ENCODE results near the gene PEX3. TPM values are rescaled to one million over a fixed set of nuclear protein-coding genes. Genes with fewer than 3 reads are reported as not detected.
A peak's percentile ranks its signal among the peaks of the same experiment; 100 is the strongest.

The PEX3 gene
- total and polyA plus RNA-seq, 2 experiments from 2014 or later: 13.8 to 19.4 TPM

DNA sequence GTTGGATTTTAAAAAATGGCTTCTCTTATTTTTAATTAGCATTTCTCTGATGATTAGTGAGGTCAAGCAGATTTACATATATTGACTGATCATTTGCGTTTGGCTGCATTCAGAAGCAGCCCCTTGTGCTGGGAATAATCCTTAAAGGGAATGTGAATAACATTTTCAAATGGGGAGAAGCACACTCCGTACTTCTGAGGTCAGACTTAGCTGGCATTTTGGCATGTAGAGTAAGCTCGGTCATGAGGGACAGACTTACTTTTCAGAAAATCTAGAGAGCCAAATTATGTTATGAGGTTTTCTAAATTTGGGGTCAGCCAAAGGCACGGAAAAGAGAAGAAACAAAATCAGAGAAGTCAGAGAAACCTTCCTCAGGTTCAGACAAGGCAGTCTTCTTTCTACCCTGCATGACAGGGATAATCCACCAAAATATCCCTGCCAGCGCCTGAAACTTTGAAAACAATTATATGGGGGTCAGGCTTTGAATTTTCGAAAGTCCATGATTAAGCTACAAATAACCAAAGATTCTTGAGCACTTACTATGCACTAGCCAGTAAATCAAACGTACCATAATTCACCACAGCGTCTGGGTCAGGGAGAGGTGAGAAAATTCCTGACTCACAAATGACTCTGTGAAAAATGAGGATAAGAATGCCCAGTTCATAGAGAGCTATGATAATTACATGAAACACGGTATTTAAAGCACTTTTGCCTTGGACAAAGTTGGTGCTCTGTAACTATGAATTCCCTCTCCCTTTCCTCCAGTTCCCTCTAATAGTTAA lies 45.0 kb upstream of the PEX3 start:
- DNase-seq (ENCODE audit: low spot score) (no peak), ATAC-seq (no peak)
- H3K4me1 Mint-ChIP-seq: peaks cover 25% of the 10 kb centered on the region; the same call in 2 of the 3 replicates
- no peaks in the 10 kb centered on the region for H3K36me3 ChIP-seq (ENCODE audit: insufficient read depth)
- H3K9me3 Mint-ChIP-seq: no peaks in the 10 kb centered on the region
- peak overlapping the region; percentile 56; the same call in 1 of the 2 replicates for H2AFZ ChIP-seq
- no peak overlapping the region for H3K4me3 ChIP-seq
- peaks cover 28% of the 10 kb centered on the region for H3K4me1 ChIP-seq (ENCODE audit: insufficient read depth)
- H3K4me3 Mint-ChIP-seq: no peak overlapping the region
- H3K27ac ChIP-seq (ENCODE audit: low read depth): no peak overlapping the region
- H4K20me1 ChIP-seq (replicated peaks; ENCODE audit: insufficient read depth): no peaks in the 10 kb centered on the region
- TF ChIP-seq ZNF462 (CRISPR knock-in tag; IDR thresholded peaks at IDR 0.05): no peak
- TF ChIP-seq, protein P1, sequence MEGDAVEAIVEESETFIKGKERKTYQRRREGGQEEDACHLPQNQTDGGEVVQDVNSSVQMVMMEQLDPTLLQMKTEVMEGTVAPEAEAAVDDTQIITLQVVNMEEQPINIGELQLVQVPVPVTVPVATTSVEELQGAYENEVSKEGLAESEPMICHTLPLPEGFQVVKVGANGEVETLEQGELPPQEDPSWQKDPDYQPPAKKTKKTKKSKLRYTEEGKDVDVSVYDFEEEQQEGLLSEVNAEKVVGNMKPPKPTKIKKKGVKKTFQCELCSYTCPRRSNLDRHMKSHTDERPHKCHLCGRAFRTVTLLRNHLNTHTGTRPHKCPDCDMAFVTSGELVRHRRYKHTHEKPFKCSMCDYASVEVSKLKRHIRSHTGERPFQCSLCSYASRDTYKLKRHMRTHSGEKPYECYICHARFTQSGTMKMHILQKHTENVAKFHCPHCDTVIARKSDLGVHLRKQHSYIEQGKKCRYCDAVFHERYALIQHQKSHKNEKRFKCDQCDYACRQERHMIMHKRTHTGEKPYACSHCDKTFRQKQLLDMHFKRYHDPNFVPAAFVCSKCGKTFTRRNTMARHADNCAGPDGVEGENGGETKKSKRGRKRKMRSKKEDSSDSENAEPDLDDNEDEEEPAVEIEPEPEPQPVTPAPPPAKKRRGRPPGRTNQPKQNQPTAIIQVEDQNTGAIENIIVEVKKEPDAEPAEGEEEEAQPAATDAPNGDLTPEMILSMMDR (conservative IDR thresholded peaks at IDR 0.05; ENCODE audit: low read depth in 2 of 2): no peak
- no peak for TF ChIP-seq REST (IDR thresholded peaks at IDR 0.05; ENCODE audit: unreplicated experiment)
- no peak for TF ChIP-seq CREB1 (CRISPR knock-in tag; IDR thresholded peaks at IDR 0.05; ENCODE audit: low read depth)
- TF ChIP-seq EZH2 (IDR thresholded peaks at IDR 0.05; ENCODE audit: low read depth, unreplicated experiment): no peak
- H3K36me3 Mint-ChIP-seq (ENCODE audit: low read depth): no peaks in the 10 kb centered on the region
- H3K79me2 ChIP-seq (replicated peaks; ENCODE audit: insufficient read depth): no peaks in the 10 kb centered on the region
- H3F3A ChIP-seq (replicated peaks; ENCODE audit: low read depth): no peaks in the 10 kb centered on the region
- H3K27me3 ChIP-seq (ENCODE audit: insufficient read depth): no peaks in the 10 kb centered on the region
- H3K27me3 Mint-ChIP-seq (ENCODE audit: insufficient read depth, low read depth, poor library complexity): no peaks in the 10 kb centered on the region
- 0 out of 2 replicates have a peak, but pooled peaks cover 3% of the 10 kb centered on the region for H3K9me2 ChIP-seq (ENCODE audit: insufficient read depth)
- H3K27ac Mint-ChIP-seq: no peak overlapping the region
- no peak overlapping the region for H3K4me2 ChIP-seq
